Stimulated activated CD8-positive, alpha-beta memory T cell treated with anti-CD3 and anti-CD28 coated beads, Interleukin-12 subunit alpha, Interleukin-12 subunit beta, amount 100 ng/mL, for 4 hours (primary cell): Measurements from ENCODE around the gene ITGB8.
A peak's percentile ranks its signal among the peaks of the same experiment; 100 is the strongest.
"Not testable (repeated sequence)": the region's sequence is repeated elsewhere in the genome, so short reads cannot be mapped to it uniquely, and the experiment has no call there.

ENCODE experiments used
- DNase-seq: peaks from one replicate; pipeline ENCODE4 v3.0.0-alpha.2; 2020; ENCODE audit warnings: low read depth

Gene ITGB8

DNA sequence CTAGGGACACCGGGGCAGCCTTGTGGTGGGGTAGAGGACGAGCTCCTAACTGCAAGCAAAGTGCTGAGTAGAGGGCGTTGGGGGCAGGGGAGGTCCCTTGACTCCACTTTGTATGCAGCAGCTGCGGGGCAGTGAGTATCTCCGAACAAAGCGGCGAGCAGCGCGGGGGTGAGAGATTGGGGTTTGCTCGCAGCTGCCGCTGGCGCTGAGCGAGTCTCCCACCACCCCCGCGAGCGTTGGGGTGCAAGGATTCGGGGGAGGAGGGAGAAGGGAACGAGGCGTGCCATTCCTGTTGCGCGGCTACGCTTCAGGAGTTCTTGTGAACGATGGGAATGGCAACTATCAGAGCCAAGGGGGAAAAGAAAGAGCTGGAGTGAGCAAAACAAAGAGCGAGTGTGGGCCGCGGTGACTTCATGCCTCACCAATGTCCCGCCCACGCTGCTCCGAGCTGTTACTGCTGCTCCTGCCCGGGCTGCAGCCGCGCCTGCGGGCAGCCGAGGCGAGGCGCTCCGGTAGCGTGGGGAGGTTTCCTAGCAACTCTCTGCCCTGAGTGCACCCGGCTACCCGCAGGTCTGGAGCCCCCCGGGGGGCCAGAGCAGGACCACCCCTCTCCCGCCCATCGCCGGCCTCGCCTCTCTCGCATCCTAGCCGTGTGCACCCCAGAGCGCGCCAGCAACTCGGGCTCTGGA lies at the start of gene ITGB8:
Gene ITGB8, plus strand, starts transcription at position 662 of the 689 bp plus-strand sequence. CDS start 907 bp downstream, outside the sequence.
- DNase-seq, result peak; percentile 20

DNA sequence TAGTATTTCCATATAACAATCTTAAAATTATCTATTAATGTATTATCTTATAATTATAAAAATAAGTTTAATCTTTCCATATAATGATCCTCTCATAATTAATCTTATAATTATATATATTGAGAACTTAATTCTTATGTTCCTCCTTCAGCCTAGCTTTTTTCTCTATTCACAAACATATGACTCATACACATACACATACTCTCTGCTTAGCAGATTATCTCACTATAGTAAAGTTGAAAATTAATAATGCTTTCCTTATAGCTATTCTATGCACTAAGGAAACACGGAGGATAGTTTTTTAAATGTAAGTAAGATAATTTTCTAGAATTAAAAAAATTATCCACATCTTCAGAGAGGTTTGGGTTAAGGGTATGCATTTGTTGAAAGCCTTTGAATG lies 47.7 kb upstream of the ITGB8 start:
- no peak for DNase-seq

DNA sequence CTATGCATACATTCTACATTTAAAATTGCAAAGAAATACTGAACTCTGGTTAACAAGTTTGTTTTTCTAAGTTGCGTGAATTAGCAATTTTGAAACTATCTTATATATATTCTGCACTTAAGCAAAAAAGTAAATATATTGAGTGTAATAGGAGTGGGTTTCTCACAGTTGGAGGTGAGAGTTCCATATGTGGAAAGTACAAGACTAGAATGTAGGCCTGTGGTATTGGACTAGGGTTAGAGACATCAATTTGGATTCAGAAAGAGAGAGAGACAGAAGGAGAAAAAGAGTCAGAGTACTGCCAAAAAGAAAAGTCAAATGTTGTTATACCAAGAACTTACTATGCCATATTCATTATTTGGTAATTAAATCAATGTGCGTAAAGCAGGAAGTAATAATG lies 47.3 kb upstream of the ITGB8 start:
- no peak for DNase-seq

DNA sequence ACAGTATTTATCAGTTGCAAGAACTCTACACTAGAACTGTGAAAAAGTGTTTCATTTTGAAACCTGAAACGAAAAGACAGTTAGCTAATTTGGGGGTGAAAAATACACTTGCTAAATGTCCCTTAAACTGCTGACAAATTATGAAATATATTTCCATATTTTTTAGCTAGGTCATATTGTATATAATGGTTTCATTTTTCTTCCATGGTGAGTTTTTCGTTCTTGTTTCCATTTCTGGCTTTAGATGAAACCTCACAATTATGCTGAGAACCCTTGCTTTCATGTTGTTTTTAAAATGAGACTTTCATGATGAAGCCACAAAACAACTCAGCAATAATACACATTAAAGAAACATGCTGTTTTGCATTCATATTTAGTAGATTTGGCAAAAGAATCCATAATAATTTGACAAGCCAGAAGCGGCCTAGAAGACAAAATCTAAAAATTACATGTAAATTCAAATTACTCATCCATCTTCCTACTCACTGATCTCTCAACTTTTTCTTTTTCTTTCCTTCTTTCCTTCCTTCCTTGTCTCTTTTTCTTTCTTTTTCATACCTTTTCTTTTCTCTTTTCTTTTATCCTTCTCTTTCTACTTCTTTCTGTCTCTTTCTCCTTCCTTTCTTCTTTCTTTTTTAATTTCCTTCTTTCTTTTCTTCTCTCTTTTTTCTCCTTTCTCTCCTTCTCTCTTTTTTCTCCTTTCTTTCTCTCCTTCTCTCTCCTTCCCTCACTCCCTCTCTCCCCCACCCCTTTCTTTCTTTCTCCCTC lies 46.5 kb upstream of the ITGB8 start:
- no peak for DNase-seq

DNA sequence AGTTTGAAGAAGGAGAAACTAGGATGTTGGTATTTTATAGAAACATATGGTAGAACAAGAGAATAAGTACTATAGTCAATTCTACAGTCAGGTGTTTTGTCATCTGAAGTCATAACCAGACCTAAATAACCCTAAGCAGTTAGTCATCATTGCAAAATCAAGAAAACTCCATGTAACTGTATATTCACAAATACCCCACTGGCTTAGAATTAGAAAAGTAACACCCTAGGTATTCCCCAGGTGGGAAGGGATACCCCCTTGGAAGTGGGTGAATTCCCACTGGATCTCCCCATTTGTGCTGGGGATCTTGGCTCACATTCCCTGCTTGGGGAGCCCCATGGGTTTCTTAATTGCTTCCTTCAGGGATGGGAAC lies 45.9 kb upstream of the ITGB8 start:
- no peak for DNase-seq

DNA sequence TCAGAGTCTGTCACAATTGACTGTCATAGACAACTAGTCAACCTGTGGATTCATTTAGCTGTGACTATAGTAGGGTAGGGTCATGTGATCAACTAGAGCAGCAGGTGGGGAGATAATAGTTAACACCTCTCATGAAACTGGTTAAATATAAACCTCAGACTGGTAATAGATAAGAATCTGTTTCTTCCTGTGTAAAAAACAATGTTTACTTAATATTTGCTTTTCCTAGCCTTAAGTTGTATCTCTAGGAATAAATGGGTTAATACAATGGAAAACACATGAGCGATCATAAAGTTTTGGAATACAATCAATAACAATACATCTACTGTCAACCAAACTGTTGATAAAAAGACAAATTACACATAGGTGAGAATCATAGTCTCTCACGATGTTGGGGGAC lies 43.4 kb upstream of the ITGB8 start:
- no peak for DNase-seq

DNA sequence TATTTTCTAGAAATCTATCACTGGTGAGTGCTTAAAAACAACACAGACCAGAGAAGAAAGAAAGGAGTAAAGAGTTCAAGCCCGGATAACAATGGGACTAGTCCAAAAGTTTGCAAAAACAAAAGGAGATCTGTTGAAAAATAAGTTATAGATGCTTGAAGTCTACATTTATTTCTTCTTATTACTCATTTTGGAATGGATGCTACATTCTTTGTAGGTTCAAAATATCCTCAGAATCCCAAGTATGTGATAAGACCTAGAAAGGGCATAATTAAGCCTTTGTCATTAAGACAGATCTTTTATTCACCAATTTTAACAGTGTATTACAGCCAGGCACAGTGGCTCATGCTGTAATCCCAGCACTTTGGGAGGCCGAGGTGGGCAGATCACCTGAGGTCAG lies 42.7 kb upstream of the ITGB8 start:
- no peak for DNase-seq

DNA sequence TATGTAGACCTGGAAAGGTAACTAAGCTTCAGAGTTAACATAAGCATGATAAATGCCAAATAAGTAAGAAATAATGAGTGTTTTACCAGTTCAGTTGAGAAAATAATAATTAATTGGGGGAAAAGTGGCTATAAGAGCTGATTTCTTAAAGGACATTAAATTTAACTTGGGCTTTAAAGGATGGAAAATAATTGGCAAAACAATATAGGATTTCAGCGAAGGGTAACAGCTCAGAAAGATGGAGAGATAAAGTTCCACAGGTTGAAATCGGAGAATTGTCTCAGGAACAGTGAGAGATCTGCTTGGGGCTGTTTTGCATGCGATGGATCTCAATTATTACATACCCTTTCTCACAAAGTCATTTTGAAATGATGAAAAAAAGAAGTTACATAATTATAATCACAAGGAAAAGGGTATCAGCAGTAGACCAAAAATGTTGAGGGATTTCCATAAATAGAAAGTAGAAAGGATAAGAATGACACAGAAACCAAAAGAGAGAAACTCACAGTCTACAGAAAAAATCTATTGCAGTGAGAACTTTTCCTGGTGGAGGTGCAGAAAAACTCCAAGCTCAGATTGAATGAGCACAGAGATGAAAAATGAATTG lies 40.1 kb upstream of the ITGB8 start:
- DNase-seq, result no peak

DNA sequence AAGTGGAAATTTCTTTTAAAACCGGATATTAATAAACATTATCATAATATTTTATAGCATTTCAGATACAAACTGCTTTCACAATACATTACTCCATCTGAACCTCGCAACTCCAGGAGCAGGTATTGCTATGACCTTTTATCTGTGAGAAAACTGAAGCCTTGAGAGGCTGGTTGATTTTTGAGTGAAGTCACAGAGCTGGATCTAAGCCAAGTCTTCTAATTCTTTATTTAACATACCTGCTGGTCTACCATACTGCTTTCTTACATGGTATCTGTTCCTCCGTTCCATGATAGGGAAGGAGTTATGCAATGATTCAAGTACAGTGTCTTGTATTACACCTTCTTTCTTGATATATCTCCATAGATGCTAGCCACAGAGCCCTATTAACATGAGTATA lies 37.4 kb upstream of the ITGB8 start:
- no peak for DNase-seq

DNA sequence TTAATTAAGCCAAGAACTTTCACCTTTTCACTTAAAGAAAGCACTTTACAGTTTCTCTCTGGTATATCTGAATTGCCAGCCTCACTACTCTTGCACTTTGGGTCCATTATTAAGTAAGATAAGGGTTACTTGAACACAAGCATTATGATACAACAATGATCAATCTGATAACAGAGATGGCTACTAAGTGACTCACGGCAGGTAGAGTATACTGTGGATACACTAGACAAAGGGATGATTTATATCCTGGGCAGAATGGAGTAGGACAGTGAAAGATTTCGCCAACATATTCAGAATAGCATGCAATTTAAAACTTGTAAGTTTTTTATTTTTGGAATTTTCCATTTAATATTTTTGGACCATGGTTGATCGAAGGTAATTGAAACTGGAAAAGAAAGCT lies 34.3 kb upstream of the ITGB8 start:
- no peak for DNase-seq

DNA sequence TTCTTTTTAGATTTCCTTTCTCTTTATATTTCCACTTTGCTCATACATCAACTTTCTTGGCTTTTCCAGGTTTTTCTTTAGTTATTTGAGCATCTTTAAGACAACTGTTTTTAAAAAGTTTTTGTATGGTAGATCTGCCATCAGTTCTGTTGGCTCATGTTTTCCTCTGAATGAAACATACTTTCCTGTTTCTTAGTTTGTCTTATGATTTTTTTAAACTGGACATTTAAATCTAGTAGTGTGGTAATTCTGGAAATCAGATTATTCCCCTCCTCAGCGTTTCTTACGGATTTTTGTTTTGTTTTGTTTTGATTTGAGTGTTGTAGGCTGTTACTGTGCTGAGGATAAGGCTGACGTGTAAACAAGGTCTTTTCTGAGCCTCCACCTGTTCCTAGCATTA lies 33.8 kb upstream of the ITGB8 start:
- DNase-seq, result no peak

DNA sequence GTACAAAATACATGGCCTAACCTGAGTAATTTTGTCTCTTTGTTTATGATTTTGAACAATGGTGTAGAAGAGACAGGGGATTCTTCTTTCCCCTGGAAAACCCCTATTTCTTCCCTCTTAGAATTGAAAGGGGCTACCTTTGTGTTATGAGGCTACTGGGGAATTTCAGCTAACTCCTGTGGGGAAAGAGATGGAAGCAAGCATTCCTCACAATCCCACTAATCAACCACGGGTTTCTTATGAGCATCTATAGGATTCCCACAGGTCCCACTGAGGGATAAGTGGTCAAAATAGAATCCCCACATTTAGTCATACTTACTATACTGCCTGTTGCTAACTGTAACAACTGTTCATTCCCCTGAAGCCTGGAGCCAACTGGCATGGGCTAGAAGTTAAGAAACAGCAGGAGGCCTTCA lies 32.2 kb upstream of the ITGB8 start:
- no peak for DNase-seq

DNA sequence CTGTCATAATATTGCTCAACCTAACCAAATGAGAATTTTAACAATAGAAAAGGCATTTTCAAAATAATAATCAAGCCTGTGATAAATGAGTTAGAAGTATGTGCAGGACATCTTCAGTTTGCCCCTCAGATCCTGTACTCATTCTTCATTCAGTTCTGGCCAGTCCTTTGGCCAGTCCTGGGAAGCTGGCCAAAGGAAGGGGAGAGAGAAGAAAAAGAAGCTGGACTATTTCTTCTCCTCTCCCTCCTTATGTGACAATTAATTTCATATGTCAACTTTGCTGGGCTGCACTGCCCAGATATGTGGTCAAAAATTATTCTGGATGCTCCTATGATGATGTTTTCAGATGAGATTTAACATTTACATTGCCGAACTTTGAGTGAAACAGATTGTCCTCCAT lies 31.6 kb upstream of the ITGB8 start:
- DNase-seq, result no peak

DNA sequence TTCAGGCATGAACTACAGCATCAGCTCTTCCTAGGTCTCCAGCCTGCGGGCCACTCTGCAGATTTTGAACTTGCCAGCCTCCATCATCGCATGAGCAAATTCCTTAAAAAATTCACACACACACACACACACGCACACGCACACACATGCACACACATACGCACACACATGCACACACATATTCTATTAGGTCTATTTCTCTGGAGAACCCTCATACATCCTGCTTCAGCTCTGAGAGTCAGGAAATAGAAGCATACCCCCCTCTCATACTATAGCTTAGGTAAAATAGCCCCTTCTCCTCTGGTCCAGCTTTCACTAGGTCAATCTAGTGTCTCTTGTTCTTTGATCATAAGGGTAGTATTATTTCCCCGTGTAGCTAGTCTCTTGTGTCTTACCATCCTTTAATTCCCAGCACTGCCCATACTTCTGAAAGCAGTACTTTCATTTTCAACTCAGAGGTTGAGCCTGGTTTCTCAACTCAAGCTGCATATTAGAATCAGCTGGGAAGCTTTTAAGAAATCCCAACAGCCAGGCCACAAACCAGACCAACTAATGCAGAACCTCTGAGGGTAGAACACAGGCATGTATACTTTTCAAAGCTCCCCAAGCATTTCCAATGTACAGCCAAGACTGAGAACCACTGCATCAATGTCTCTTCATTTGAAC lies 30.9 kb upstream of the ITGB8 start:
- DNase-seq, result no peak

DNA sequence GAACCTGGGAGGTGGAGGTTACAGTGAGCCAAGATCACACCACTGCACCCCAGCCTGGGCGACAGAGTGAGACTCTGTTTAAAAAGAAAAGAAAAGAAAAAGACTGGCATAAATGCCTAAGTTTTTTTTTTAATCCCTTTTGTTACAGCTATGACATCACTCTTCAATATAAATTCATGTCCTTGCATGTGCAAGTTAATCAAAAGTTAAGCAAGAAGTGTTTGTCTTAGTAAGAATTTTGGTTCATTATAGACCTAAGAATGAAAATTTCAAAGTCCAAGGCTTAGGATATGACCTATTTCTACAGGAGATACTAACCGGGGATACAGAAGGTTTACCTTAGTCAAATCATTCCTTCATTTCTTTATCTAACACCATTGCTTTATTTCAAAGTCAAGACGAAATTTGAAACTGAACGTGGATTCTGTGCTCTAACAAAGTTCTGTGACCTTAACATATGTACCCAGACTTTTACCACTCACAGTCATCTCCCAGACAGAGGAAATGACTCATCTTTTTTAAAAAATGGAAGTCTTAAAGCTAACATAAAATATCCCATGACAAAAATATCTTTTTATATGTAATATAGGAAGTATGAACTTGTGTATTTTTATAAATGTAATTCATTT lies 29.3 kb upstream of the ITGB8 start:
- no peak for DNase-seq

DNA sequence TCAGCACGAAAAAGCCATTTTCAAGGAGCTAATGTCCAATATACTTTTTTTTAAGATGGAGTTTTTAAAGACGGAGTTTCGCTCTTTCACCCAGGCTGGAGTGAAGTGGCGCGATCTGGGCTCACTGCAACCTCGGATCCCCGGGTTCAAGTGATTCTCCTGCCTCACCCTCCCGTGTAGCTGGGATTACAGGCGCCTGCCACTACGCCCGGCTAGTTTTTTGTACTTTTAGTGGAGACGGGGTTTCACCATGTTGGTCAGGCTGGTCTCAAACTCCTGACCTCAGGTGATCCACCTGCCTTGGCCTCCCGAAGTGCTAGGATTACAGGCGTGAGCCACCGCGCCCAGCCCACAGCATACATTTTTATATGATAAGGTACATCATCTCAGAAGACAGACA lies 28.4 kb upstream of the ITGB8 start:
- not testable (repeated sequence) for DNase-seq

DNA sequence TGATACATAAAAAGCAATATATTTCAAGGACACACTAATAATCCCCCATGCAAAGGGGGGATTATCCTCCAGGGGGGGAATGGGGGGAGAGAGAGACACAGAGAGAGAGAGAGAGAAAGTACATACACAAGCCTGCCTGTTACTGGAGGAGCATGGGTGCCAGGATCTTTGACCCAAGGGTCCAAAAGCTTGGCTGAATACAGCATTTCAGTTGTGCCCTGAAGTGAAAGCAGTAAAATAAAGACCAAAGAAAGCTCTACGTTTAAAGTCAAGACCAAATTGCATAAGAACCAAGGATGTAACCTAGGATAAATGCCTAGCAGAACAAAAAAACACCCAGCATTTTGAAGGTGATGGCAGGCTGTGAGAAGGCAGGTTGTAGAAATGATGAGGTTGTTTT lies 27.8 kb upstream of the ITGB8 start:
- DNase-seq, result no peak

DNA sequence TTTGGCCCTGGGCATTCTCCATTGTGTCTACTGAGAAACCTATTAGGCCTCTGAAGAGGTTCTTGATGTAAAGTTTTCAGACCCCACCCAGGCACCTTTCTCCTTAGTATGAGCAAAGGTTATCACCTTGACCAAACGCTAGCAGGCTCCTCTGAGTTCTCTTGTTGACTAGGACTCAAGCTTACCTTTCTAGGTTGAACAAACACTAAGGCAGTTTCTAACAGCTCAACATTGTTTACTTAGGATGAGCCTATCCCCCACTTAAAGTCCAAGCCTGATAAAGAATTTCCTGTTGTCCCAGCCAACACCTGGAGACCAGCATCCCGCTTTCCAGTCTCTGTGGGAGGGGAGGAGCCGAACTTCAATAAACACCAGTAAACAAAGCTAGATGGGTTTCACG lies 26.3 kb upstream of the ITGB8 start:
- no peak for DNase-seq

DNA sequence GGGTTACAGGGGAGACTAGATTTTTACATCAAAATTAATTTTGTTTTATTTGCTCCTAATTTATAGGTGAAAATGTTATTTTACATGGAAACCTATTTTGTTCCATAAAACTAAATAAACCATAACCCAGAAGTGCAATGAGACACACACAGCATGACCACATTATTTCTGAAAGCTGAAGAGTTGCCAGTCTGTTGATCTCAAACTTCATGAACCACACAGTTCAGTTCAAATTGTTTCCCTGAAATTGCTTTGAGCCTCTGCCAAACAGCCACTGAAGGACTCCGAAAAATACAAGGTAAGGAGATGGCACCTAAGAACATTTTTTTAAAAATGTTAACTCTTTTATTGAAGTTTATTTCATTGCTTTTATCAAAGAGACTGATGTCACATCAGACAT lies 25.0 kb upstream of the ITGB8 start:
- DNase-seq, result no peak

DNA sequence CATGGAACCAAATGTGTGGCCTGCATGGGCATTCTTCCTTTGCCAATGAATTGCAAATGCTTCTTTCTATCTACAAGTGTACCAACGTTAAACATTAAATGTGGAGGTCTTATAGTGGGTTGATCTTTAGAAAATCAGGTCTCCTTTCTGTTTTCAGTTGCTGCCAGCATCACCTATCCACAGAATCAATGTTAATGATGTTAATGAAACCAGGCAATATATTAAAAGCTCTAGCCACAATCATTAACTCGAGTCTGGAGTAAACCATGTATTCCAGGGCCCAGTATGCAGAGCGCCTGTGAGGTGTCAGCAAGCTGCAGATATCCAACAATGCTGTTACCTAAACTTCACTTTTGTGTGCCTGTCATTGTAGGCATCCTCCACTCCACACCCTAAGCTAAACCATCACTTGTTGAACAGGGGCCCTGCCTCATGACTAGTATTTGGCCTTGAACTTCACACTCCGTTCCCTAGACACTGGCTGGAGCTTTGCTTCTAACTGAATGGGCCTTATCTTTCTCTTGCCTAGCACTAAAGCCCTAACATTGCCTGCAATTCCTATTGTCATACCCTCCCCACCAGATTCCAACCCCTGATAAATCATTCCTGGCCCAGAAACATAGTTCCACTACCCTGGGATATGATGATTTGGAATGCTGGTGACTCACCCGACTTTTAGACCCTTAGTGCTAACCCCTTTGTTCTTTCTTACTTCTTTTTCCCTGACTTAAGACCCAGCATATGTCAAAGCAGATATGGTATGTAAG lies 24.3 kb upstream of the ITGB8 start:
- DNase-seq, result no peak

DNA sequence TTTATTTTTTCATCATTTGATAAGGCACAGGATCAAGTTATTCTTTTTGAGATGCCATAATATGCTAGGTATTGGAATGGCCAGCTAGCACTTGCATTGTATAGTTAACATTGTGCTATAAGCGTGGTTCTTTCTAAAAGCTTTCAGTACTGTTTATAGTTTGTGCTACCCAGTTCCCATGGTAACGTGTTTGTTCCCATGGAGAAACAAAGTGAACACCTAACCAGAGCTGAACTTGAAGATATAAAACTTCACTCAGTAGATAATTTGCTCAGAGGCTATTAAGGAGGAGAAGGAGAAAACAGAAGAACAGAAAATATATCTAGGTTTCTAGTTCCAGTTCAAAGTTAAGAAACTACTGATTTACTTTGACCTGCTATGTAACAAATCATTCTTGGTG lies 23.6 kb upstream of the ITGB8 start:
- DNase-seq, result no peak

DNA sequence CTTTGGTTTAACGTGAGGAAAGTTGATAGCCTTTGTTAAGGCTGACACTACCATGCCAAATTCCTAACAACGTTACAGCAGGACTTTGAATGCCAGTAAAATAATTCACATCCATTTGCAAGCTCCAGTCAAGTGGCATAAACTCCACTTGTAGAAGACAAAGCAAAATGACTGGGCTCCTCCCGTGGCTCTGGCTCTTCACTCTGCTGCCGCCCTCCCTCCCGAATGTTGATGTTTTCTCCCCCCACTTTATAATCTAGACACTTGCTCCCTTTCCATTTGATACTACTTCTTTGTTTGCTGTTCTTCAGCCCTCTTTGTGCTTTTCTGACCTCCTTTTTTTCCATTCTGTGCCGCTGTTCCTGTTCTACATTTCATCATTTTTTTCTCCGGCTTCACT lies 22.8 kb upstream of the ITGB8 start:
- no peak for DNase-seq
